HepG2 (cell line): ENCODE data around the gene NR2F6. TPM values are rescaled to one million over a fixed set of nuclear protein-coding genes. Genes with fewer than 3 reads are reported as not detected.

ENCODE experiments used
- CBX5 ChIP-seq: sonication (generic); formaldehyde crosslinking; IDR thresholded peaks from 2 replicates; pipeline ENCODE4 v1.4.0; 2020; ENCODE audit warnings: missing genetic modification reagents, borderline replicate concordance
- CCAR2 ChIP-seq: fragments of 200-400 bp; formaldehyde crosslinking; optimal IDR thresholded peaks from 2 replicates; pipeline ENCODE3; 2018; ENCODE audit warnings: low read depth, mild to moderate bottlenecking, low read length, moderate library complexity
- GABPB1 ChIP-seq: IDR thresholded peaks from 2 replicates; pipeline ENCODE4 v1.6.1; 2016; ENCODE audit warnings: mild to moderate bottlenecking, missing genetic modification reagents, moderate library complexity, missing compliant biosample characterization
- HCFC1 ChIP-seq: fragments of 150-350 bp; IDR thresholded peaks from 2 replicates; pipeline ENCODE4 v1.6.1; 2014; ENCODE audit warnings: low read depth, low read length
- JUND ChIP-seq: sonication (generic); formaldehyde crosslinking; IDR thresholded peaks from 2 replicates; pipeline ENCODE4 v1.8.0; 2022; ENCODE audit warnings: mild to moderate bottlenecking, missing genetic modification reagents
- MYNN ChIP-seq: sonication (generic); formaldehyde crosslinking; IDR thresholded peaks from 2 replicates; pipeline ENCODE4 v1.4.0; 2020; ENCODE audit warnings: mild to moderate bottlenecking, low read depth, missing genetic modification reagents
- RXRB ChIP-seq: IDR thresholded peaks from 2 replicates; pipeline ENCODE4 v1.6.1; 2016; ENCODE audit warnings: borderline replicate concordance, missing genetic modification reagents, missing compliant biosample characterization
- SMARCC2 ChIP-seq: fragments of 450-650 bp; IDR thresholded peaks from 2 replicates; pipeline ENCODE4 v1.6.1; 2017; ENCODE audit warnings: antibody characterized with exemption, mild to moderate bottlenecking
- TRIM24 ChIP-seq: sonication (generic); formaldehyde crosslinking; IDR thresholded peaks from 2 replicates; pipeline ENCODE4 v1.8.0; 2022; ENCODE audit warnings: mild to moderate bottlenecking, missing genetic modification reagents
- YEATS2 ChIP-seq: sonication (generic); formaldehyde crosslinking; IDR thresholded peaks from 2 replicates; pipeline ENCODE4 v1.4.0; 2020; ENCODE audit warnings: missing genetic modification reagents, borderline replicate concordance
- ZFY ChIP-seq: sonication (generic); formaldehyde crosslinking; IDR thresholded peaks from 2 replicates; pipeline ENCODE4 v1.4.0; 2020; ENCODE audit warnings: missing genetic modification reagents
- ZMYM4 ChIP-seq: sonication (generic); formaldehyde crosslinking; IDR thresholded peaks from 2 replicates; pipeline ENCODE4 v1.8.1; 2023; ENCODE audit warnings: mild to moderate bottlenecking, missing genetic modification reagents
- ZNF232 ChIP-seq: sonication (generic); formaldehyde crosslinking; IDR thresholded peaks from 2 replicates; pipeline ENCODE4 v1.4.0; 2020; ENCODE audit warnings: missing genetic modification reagents, borderline replicate concordance
- ZNF343 ChIP-seq: sonication (generic); formaldehyde crosslinking; IDR thresholded peaks from 2 replicates; pipeline ENCODE4 v1.4.0; 2020; ENCODE audit warnings: mild to moderate bottlenecking, missing genetic modification reagents
- ZNF598 ChIP-seq: sonication (generic); formaldehyde crosslinking; IDR thresholded peaks from 2 replicates; pipeline ENCODE4 v1.5.1; 2020; ENCODE audit warnings: mild to moderate bottlenecking, missing genetic modification reagents, borderline replicate concordance
- ZNF660 ChIP-seq: sonication (generic); formaldehyde crosslinking; IDR thresholded peaks from 2 replicates; pipeline ENCODE4 v1.5.1; 2020; ENCODE audit warnings: mild to moderate bottlenecking, low read depth, missing genetic modification reagents, borderline replicate concordance
- ZSCAN20 ChIP-seq: sonication (generic); formaldehyde crosslinking; IDR thresholded peaks from 2 replicates; pipeline ENCODE4 v1.4.0; 2020; ENCODE audit warnings: missing genetic modification reagents, mild to moderate bottlenecking, borderline replicate concordance
- polyA plus RNA-seq, 8 experiments: library from polyadenylated mRNA; depleted of rRNA in 3 of 8; stranded (reverse) in 7 of 8; unstranded in 1 of 8; fragments of >200 nt; fragmentation: Illumina TruSeq in 4 of 8; extraction: Trizol in 4 of 8; gene quantifications; 2 replicates each; pipeline versions ENCODE4 v1.2.1 to v1.2.3, GENCODE V29; 2011 to 2016; ENCODE audit warnings: low read depth in 4 of 8, missing spikeins in 1 of 8, mixed read lengths in 1 of 8; ENCODE audit not compliant: insufficient read depth in 1 of 8
- total RNA-seq, 5 experiments: library from RNA; depleted of rRNA; stranded (reverse); fragments of >200 nt; fragmentation: Illumina TruSeq; extraction: Trizol; gene quantifications; 2 replicates each; pipeline ENCODE4 v1.2.3, GENCODE V29; 2016; ENCODE audit warnings: low read depth in 1 of 5
- TF ChIP-seq, protein P1 (sequence below): sonication (generic); formaldehyde crosslinking; IDR thresholded peaks from 2 replicates; pipeline ENCODE4 v1.8.1; 2022; ENCODE audit warnings: mild to moderate bottlenecking, missing genetic modification reagents
- TF ChIP-seq, protein P2 (sequence below), 2 experiments: fragments of 450-650 bp in 1 of 2; sonication (generic) in 1 of 2; formaldehyde crosslinking; IDR thresholded peaks; 2 replicates each; pipeline versions ENCODE4 v1.5.0 to v1.8.0; 2020 to 2022; ENCODE audit warnings: mild to moderate bottlenecking in 1 of 2, missing genetic modification reagents in 1 of 2
- TF ChIP-seq, protein P3 (sequence below): sonication (generic); formaldehyde crosslinking; IDR thresholded peaks from 2 replicates; pipeline ENCODE4 v1.5.0; 2020; ENCODE audit warnings: missing genetic modification reagents, mild to moderate bottlenecking, borderline replicate concordance
- TF ChIP-seq, protein P4 (sequence below): sonication (generic); formaldehyde crosslinking; conservative IDR thresholded peaks from 2 replicates; pipeline ENCODE4 v1.8.1; 2023; ENCODE audit warnings: missing genetic modification reagents
- TF ChIP-seq, protein P5 (sequence below): sonication (generic); formaldehyde crosslinking; conservative IDR thresholded peaks from 2 replicates; pipeline ENCODE4 v1.5.0; 2020; ENCODE audit warnings: missing genetic modification reagents

Gene NR2F6
- total and polyA plus RNA-seq, 2 of the 13 experiments (the other 11 are each of a cell fraction or from before 2014, with no cell fraction given): 30.9 to 72.4 TPM

DNA sequence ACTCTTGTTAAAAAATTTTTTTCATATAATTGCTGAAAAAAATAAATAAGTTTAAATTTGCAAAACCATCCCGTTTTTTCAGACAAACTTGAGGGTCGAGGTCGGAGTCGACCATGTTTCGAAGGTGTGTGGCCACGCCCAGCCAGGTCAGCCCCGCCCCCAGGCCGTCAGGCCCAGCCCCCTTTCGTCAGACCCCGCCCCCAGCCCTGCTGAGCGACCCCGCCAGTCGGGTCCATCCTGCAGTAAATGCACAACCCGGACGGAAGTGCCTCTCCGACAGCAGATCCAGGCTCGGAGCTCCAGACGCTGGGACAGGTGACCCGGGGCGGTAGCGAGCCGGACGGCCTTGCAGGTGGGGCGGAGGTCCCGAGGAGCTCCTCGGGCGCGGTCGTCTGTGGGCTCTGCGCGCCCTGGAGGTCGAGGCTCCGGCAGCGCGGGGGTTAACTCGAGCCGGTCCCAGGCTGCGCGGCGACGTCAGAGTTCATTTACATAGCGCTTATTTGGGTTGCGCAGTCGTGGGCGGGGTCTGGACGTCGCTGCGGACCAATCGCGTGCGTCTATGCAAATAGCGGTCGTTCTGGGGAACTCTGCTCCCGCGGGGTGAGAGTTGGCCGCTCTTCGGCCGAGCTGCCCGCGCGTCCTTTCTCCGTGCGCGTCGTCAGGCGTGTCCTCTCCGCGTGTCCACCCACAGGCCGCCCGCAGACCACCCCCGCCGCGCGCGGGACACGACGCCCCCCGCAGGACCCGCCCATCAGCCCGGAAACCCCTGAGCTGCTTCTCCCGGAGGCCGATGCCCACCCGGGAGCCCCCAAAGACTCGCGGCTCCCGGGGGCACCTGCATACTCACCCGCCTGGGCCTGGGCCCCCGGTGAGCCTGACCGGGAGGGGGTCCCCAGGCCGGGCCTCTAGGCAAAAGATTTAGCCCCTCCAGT is 19.5 kb downstream of the NR2F6 start, which contains the start of gene OCEL1 (continued):
- TF ChIP-seq, protein P1, sequence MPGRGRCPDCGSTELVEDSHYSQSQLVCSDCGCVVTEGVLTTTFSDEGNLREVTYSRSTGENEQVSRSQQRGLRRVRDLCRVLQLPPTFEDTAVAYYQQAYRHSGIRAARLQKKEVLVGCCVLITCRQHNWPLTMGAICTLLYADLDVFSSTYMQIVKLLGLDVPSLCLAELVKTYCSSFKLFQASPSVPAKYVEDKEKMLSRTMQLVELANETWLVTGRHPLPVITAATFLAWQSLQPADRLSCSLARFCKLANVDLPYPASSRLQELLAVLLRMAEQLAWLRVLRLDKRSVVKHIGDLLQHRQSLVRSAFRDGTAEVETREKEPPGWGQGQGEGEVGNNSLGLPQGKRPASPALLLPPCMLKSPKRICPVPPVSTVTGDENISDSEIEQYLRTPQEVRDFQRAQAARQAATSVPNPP (CRISPR knock-in tag): no peak
- TF ChIP-seq CBX5 (CRISPR knock-in tag): no peak
- TF ChIP-seq, protein P2, sequence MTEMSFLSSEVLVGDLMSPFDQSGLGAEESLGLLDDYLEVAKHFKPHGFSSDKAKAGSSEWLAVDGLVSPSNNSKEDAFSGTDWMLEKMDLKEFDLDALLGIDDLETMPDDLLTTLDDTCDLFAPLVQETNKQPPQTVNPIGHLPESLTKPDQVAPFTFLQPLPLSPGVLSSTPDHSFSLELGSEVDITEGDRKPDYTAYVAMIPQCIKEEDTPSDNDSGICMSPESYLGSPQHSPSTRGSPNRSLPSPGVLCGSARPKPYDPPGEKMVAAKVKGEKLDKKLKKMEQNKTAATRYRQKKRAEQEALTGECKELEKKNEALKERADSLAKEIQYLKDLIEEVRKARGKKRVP (CRISPR knock-in tag; IDR thresholded peaks at IDR 0.05): peak in 1 of 2 experiments; percentile 40; a peak in 1 of 4 replicates
- peak; percentile 67 for TF ChIP-seq RXRB (CRISPR knock-in tag)
- no peak for TF ChIP-seq TRIM24 (CRISPR knock-in tag)
- TF ChIP-seq ZNF598: no peak
- TF ChIP-seq ZNF232 (CRISPR knock-in tag): peak; percentile 64; the same call in 1 of the 2 replicates
- peak; percentile 53; the same call in 1 of the 2 replicates for TF ChIP-seq ZMYM4 (CRISPR knock-in tag)
- no peak; the same call in 1 of the 2 replicates for TF ChIP-seq HCFC1
- no peak for TF ChIP-seq ZNF343
- TF ChIP-seq, protein P3, sequence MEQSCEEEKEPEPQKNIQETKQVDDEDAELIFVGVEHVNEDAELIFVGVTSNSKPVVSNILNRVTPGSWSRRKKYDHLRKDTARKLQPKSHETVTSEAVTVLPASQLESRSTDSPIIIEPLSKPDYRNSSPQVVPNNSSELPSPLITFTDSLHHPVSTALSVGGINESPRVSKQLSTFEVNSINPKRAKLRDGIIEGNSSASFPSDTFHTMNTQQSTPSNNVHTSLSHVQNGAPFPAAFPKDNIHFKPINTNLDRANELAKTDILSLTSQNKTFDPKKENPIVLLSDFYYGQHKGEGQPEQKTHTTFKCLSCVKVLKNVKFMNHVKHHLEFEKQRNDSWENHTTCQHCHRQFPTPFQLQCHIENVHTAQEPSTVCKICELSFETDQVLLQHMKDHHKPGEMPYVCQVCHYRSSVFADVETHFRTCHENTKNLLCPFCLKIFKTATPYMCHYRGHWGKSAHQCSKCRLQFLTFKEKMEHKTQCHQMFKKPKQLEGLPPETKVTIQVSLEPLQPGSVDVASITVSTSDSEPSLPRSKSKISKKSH (CRISPR knock-in tag): peak; percentile 10; the same call in 1 of the 2 replicates
- TF ChIP-seq, protein P4, sequence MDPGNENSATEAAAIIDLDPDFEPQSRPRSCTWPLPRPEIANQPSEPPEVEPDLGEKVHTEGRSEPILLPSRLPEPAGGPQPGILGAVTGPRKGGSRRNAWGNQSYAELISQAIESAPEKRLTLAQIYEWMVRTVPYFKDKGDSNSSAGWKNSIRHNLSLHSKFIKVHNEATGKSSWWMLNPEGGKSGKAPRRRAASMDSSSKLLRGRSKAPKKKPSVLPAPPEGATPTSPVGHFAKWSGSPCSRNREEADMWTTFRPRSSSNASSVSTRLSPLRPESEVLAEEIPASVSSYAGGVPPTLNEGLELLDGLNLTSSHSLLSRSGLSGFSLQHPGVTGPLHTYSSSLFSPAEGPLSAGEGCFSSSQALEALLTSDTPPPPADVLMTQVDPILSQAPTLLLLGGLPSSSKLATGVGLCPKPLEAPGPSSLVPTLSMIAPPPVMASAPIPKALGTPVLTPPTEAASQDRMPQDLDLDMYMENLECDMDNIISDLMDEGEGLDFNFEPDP (CRISPR knock-in tag): no peak
- TF ChIP-seq YEATS2 (CRISPR knock-in tag): peak; percentile 69; the same call in 1 of the 2 replicates
- no peak for TF ChIP-seq JUND (CRISPR knock-in tag)
- TF ChIP-seq GABPB1 (CRISPR knock-in tag): peak; percentile 86
- TF ChIP-seq SMARCC2: no peak
- no peak for TF ChIP-seq CCAR2
- TF ChIP-seq ZFY (CRISPR knock-in tag): peak; percentile 85
- TF ChIP-seq, protein P5, sequence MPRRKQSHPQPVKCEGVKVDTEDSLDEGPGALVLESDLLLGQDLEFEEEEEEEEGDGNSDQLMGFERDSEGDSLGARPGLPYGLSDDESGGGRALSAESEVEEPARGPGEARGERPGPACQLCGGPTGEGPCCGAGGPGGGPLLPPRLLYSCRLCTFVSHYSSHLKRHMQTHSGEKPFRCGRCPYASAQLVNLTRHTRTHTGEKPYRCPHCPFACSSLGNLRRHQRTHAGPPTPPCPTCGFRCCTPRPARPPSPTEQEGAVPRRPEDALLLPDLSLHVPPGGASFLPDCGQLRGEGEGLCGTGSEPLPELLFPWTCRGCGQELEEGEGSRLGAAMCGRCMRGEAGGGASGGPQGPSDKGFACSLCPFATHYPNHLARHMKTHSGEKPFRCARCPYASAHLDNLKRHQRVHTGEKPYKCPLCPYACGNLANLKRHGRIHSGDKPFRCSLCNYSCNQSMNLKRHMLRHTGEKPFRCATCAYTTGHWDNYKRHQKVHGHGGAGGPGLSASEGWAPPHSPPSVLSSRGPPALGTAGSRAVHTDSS (CRISPR knock-in tag): no peak
- peak; percentile 44; the same call in 1 of the 2 replicates for TF ChIP-seq ZSCAN20 (CRISPR knock-in tag)
- TF ChIP-seq MYNN: 0 out of 2 replicates have a peak, but pooled peaks have one; percentile 15
- TF ChIP-seq ZNF660 (CRISPR knock-in tag): no peak
